ENCODE results near the gene BCL3.

- TF ChIP-seq CTCF (IDR thresholded peaks at IDR 0.05; ENCODE audit: low read length) (peak; percentile 97), EZH2 (IDR thresholded peaks at IDR 0.05; ENCODE audit: borderline replicate concordance, low read length) (no peak)
Measured at GRCh38 chr19:44723952-44724319, 24.6 kb upstream of the BCL3 start.
